Astrocyte of the hippocampus (primary cell): ENCODE measurements around the gene WDFY3.
"Not testable (repeated sequence)": the region's sequence is repeated elsewhere in the genome, so short reads cannot be mapped to it uniquely, and the experiment has no call there.

Experiments
- DNase-seq: peaks from one replicate; pipeline ENCODE4 v3.0.0; 2011; ENCODE audit warnings: low read depth, low spot score

The WDFY3 gene

DNA sequence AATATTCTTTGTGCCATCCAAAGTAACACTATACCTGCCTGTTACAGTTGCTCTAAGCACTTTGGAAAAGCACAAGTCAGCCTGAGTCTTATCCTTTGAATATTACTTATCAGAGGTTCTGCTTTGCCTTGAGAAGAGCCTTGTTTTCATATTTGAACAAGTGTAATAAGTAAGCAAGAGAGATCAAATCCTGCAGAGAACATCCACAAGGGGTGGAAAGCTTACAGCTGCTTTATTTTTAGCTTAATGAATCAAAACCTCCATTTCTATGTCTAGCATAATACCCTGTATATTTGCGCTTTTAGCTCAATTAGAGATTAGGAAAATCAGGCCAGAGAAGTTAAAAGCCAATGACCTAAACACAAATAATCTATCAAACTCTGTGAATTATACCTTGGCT lies 243.8 kb downstream of the WDFY3 start:
- DNase-seq, result no peak

DNA sequence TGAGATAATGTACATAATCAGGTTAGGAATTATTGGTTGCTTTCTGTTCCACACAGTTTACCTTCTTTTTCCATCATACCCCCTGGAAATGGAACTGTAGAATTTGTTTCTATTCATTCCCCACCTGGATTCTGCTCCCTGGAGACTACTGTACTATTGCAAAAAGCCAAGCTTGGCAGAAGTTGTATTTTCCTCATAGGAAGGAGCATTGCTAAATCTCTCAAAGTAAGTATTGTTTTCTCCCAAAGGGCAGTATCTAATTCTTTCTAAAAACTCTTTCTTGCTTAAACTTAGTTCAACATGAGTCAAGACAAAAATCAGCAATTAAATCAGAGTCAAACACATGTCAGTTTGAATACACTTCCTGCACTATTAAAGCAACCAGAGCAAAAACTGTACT lies 247.4 kb downstream of the WDFY3 start:
- no peak for DNase-seq

- DNase-seq, result no peak
These were observed 247.8 kb downstream of the WDFY3 start for GRCh38 chr4:84718699-84719098.

DNA sequence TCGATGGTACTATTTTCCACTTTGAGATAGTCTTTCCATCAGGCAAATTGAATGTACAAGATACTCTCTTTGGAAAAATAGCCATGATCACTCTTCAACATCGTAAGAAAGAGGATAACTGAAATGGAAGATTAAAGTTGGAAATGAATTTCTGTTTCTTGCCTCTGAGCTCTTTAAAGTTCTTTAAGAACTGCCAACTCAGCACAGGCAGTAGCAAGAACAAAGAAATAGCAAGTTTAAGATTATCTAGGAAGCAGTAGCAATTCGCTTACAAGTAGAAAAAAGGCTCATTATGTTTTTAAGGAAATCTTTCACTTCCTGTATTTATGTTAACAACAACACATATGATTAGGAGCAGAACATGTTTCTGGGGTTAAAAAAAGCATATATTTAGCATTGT lies 255.9 kb downstream of the WDFY3 start:
- DNase-seq, result no peak

DNA sequence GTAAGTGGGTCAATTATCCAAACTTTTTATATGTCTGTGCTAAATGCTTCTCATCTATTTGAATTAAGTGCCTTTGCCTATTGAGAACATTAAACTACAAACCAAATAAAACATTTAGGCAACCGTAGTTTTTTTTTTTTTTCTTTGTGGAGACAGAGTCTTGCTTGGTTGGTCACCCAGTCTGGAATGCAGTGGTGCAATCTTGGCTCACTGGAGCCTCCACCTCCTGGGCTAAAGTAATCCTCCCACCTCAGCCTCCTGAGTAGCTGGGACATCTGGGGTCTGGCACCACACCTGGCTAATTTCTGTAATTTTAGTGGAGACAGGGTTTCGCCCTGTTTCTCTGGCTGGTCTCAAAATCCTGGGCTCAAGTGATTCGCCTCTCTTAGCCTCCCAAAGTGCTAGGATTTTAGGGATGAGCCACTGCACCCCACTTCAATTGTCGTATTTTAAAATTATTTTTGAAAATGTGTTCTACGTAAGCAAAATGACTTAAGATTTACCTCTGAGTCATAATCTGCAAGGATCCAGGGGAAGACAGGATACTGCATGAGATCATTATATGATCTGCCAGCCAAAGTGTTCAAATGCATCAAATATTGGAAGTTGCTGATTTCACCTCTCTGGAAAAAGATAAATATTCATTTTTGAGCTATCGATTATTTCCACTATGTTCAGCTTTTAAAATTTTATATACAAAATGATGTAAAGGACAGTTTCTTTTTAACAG lies 257.9 kb downstream of the WDFY3 start:
- no peak for DNase-seq

GRCh38 chr4:84706286-84706685 lies 260.2 kb downstream of the WDFY3 start:
- no peak for DNase-seq

DNA sequence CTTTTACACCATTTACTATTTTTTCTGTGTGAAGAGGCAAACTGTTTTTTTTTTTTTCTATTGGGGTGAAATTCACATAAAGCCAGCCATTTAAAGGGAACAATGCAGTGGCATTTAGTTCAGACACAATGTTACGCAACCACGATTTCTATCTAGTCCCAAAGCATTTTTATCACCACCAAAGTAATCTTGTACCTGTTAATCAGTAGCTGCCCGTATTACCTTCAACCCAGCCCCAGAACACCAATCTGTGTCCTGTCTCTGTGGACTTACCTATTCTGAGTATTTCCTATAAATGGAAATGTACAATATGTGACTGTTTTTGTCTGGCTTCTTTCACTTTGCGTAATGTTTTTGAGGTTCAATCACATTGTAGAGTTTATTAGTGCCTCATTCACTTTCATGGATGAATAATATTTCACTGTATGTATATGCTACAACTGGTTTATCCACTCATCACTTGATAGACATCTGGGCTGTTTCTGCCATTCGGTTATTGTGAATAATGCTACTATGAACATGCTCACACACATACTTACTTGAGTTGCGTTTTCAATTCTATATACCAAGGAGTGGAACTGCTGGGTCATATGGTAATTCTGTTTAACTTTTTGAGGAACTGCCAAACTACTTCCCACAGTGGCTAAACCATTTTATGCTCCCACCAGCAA lies 267.4 kb downstream of the WDFY3 start:
- no peak for DNase-seq

DNA sequence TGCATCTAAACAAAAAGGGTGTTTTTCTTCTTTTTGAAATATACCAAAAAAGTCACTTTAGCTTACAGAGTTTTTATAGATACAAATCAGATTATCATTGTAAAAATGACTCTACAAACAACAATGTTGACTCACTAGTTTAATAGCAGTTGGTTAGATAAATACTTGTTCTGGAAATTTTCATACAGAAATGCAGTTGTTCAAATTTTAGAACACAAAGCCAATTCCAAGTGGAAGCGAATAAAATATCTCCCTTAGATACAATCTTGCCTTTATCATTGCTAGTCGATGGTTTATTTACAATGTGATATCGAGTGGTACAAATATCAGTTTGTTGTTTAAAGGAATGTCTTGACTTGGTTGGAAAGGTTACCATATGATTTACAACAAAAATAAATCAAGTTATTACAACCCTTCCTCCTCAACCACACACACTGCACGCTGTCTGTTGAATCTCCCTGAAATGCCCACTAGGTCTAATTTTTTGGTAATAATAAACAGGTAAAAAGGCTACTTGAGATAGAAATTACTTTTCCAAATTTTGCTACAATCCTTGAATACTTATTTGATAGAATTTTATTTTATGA lies 268.8 kb downstream of the WDFY3 start:
- no peak for DNase-seq

DNA sequence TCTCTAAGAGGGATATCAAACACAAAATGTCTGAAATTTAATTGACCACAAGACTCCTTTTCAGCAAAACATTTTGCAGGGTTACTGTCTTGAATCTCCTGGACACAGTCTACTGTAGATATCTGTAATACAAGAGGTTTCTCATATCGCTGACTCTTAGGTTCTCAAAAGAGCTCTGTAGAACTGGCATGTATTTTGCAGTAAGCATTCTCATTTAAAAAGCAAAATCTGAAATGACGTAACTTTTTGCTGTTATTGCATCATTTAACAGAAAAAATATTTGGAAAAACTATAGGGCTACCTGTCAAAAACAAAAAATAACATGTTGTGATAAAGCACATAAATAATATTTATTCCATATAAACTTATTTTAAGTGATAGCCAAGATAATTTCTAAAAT lies 269.3 kb downstream of the WDFY3 start:
- no peak for DNase-seq

DNA sequence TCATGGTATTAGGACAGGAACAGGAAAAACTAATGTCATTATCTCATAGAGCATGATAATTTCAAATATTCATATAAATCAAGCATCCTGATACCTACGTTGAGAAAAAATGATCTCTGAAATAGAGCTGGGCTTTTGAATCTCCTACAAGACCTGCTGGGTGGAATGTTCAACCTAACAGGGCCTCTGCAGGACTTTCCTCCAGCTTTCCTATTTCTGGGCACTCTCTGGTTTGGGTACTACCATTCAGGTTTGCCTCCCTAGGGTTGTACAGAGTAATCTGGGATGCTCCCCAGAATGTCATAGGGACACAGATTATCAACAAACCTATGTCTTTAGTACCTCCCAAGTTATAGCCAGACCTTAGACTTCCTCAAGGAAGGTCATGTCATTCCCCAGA lies 274.7 kb downstream of the WDFY3 start:
- no peak for DNase-seq

DNA sequence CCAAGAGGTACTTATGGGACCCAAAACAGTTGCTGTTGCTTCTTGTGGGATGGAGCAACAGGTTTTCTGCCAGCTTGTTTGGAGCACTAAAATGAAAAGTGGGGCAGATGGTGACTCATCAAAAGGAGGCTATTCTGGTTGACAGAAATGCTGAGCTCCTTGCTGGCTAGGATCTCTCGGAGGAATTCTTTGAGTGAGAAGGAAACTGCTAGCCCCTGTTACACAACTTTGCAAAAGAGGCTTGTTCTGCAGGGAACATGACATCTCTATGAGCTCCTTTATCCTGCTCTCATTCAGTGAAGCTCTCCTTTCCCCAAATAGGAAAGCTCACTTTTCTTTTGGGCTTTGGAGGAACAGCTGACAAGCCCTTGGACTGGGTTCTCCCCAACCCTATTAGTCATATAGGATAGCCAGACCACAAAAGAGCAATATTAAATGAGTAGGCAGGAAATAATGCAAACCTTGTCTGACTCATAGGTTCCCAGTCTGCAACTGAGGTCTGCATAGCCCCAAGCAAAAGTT lies 275.3 kb downstream of the WDFY3 start:
- peak; percentile 89 for DNase-seq

DNA sequence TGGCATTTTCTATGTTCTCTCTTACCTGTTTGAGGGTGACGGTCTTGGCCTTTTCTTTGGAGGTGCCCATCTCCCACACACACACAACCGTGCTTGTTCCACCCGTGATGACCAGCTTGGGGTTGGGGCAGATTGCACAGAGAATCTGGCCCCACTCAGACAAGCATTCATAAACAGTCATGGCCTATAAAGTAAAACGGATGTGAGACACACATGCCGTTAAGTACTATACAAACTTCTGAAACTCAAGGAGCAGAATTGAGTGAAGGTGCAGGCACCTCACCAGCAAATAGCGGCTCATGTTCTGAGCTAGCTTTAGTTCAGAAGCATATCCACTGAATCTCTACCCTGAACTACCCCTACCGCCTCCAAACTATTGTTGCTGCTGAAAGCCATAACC lies 276.0 kb downstream of the WDFY3 start:
- no peak for DNase-seq

- no peak for DNase-seq
These were observed 277.3 kb downstream of the WDFY3 start for GRCh38 chr4:84689197-84689596.

- DNase-seq, result no peak
These were observed 277.9 kb downstream of the WDFY3 start for GRCh38 chr4:84688605-84689004.

DNA sequence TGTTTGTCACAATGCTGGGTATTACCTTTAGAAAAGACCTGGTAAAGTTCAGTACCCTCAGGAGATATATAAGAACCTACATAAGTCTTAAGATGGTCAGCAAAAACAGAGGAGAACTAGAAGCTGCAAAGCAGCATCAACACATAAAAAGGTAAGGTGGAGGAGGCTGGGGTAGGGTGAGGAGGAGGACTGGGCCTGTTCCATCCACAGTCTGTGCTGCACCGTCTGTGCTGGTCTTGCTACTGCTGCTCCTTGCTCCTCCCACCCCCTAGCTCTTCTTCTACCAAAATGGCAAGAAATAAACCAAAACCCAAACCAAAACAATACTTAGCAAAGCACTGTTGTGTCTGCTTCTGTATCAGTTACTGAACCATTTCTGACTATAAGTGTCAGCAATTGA lies 281.4 kb downstream of the WDFY3 start:
- no peak for DNase-seq

GRCh38 chr4:84684361-84684760 lies 282.1 kb downstream of the WDFY3 start:
- peak; percentile 41 for DNase-seq

- DNase-seq, result no peak
These were observed 283.2 kb downstream of the WDFY3 start for GRCh38 chr4:84683064-84683850.

DNA sequence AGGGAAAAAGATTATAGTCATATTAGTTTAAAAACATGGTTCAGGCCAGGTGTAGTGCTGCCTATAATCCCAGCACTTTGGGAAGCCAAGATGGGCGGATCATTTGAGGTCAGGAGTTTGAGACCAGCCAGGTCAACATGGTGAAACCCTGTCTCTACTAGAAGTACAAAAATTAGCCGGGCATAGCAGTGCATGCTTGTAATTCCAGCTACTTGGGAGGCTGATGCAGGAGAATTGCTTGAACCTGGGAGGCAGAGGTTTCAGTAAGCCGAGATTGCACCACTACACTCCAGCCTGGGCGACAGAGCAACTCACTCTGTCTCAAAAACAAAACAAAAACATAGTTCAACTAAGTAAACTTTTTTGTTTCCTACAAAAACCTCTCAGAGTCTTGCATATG lies 283.8 kb downstream of the WDFY3 start:
- DNase-seq, result not testable (repeated sequence)

DNA sequence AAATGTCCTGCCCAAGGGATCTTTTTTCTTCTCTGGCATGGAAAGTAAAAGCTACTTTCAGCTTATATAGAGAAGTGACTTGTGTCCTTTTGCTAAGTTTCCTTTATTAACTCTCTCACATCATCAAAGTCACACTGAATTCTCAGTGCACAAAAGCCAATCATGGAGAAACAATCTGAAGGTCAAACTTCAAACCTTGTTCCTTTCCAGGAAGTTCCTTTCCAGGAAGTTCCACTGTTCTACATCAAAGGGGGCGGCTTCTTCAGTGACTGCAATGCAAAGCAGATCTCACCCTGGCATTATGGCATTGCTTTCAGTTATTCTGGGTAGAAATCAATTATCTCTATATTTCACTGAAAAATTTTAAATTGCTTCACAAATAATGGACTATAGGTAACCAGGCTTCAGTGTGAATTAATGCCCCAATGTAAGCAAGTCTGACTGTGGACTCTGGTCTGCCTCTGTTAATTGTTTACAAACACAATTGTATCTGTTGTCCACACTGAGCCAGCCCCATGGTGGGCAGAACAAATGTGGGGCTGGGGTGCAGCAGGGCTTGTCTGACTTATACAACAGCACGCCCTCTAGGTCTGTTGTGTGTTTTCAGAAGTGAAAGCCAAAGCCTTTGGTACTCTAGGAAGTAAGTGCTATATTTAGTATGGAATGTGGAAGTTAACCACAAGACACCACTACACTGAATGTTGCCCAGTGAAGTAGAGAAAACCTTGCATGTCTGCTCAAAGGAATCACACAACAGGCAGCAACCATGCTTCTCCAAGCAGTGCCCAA lies 284.8 kb downstream of the WDFY3 start:
- peak; percentile 87 for DNase-seq

DNA sequence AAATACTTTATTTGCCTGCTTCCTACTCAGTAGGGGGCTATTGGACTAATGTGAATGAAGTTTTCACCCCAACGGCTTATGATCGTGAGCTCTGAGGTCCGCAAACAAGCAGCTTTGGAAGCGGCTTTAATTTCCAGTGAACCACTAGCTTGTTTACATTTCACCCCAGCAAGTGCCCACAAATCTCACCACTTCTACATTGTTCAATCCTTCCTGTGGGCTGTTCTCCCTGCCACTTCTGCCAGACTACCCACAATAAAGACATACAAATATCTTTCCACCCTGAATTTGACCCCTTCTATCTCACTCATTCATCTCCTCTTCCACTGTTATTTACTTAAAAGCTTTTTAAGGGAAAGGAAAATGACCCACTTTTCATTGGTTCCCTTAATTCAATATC lies 285.5 kb downstream of the WDFY3 start:
- DNase-seq, result peak; percentile 56
